Measurements from ENCODE around the gene ZBED3. TPM values are rescaled to one million over a fixed set of nuclear protein-coding genes. Genes with fewer than 3 reads are reported as not detected.

The ZBED3 gene
- total RNA-seq, 1 donor from 2014 or later, result 15.8 TPM

GRCh38 chr5:77077829-77078176, 9.3 kb downstream of the ZBED3 start:
- TF ChIP-seq CTCF (IDR thresholded peaks at IDR 0.05), result peak; percentile 34
- DNase-seq (ENCODE audit: low spot score), result no peak
- Mint-ChIP-seq H3K4me3 (ENCODE audit: unreplicated experiment) (peak overlapping the region; percentile 66), H3K9me3 (ENCODE audit: low read depth) (no peaks in the 10 kb centered on the region), H3K27me3 (ENCODE audit: low read depth) (no peaks in the 10 kb centered on the region), H3K4me1 (ENCODE audit: low read depth) (peaks cover 10% of the 10 kb centered on the region), H3K27ac (ENCODE audit: unreplicated experiment) (peak overlapping the region; percentile 72), H3K36me3 (ENCODE audit: low read depth) (peaks cover 6% of the 10 kb centered on the region)

- no peaks in the 10 kb centered on the region for H3K27me3 Mint-ChIP-seq (ENCODE audit: low read depth)
- H3K4me3 Mint-ChIP-seq (ENCODE audit: unreplicated experiment), result peak overlapping the region; percentile 66
- peak overlapping the region; percentile 72 for H3K27ac Mint-ChIP-seq (ENCODE audit: unreplicated experiment)
- TF ChIP-seq CTCF (IDR thresholded peaks at IDR 0.05), result peak; percentile 89
- H3K4me1 Mint-ChIP-seq (ENCODE audit: low read depth), result peaks cover 10% of the 10 kb centered on the region
- H3K9me3 Mint-ChIP-seq (ENCODE audit: low read depth), result no peaks in the 10 kb centered on the region
- no peak for DNase-seq (ENCODE audit: low spot score)
- peaks cover 3% of the 10 kb centered on the region for H3K36me3 Mint-ChIP-seq (ENCODE audit: low read depth)
Measured at GRCh38 chr5:77076961-77077828, 9.9 kb downstream of the ZBED3 start.

GRCh38 chr5:77074745-77075144, 12.3 kb downstream of the ZBED3 start:
- no peak for TF ChIP-seq CTCF (IDR thresholded peaks at IDR 0.05)
- Mint-ChIP-seq H3K4me3 (ENCODE audit: unreplicated experiment) (no peak overlapping the region), H3K36me3 (ENCODE audit: low read depth) (peaks cover 2% of the 10 kb centered on the region), H3K9me3 (ENCODE audit: low read depth) (no peaks in the 10 kb centered on the region), H3K27me3 (ENCODE audit: low read depth) (no peaks in the 10 kb centered on the region), H3K27ac (ENCODE audit: unreplicated experiment) (no peak overlapping the region), H3K4me1 (ENCODE audit: low read depth) (peaks cover 10% of the 10 kb centered on the region)
- no peak for DNase-seq (ENCODE audit: low spot score)

- Mint-ChIP-seq H3K9me3 (ENCODE audit: low read depth) (no peaks in the 10 kb centered on the region), H3K36me3 (ENCODE audit: low read depth) (peaks cover 2% of the 10 kb centered on the region), H3K4me1 (ENCODE audit: low read depth) (peaks cover 10% of the 10 kb centered on the region), H3K27ac (ENCODE audit: unreplicated experiment) (no peak overlapping the region), H3K4me3 (ENCODE audit: unreplicated experiment) (no peak overlapping the region), H3K27me3 (ENCODE audit: low read depth) (no peaks in the 10 kb centered on the region)
- DNase-seq (ENCODE audit: low spot score), result no peak
- TF ChIP-seq CTCF (IDR thresholded peaks at IDR 0.05), result no peak
Measured at GRCh38 chr5:77073667-77074066, 13.4 kb downstream of the ZBED3 start.

GRCh38 chr5:77066823-77067442, 20.2 kb downstream of the ZBED3 start:
- Mint-ChIP-seq H3K4me1 (ENCODE audit: low read depth) (peaks cover 5% of the 10 kb centered on the region), H3K27ac (ENCODE audit: unreplicated experiment) (peak overlapping the region; percentile 10), H3K4me3 (ENCODE audit: unreplicated experiment) (no peak overlapping the region), H3K36me3 (ENCODE audit: low read depth) (peaks cover 12% of the 10 kb centered on the region), H3K9me3 (ENCODE audit: low read depth) (no peaks in the 10 kb centered on the region), H3K27me3 (ENCODE audit: low read depth) (no peaks in the 10 kb centered on the region)
- TF ChIP-seq CTCF (IDR thresholded peaks at IDR 0.05), result no peak
- DNase-seq (ENCODE audit: low spot score), result no peak

Measured in chondrocyte (in vitro differentiated cells).